Subcutaneous adipose tissue (tissue), 4 donors: ENCODE data around the gene ASPA. TPM values are rescaled to one million over a fixed set of nuclear protein-coding genes. Genes with fewer than 3 reads are reported as not detected.

ENCODE experiments used
- total RNA-seq, 4 donors: library from RNA; depleted of rRNA; stranded (reverse); fragments of >200 nt; gene quantifications; one replicate each; pipeline ENCODE4 v1.1.0, GENCODE V29; 2016
- TF ChIP-seq, protein P1 (sequence below): fragments of 450-650 bp; IDR thresholded peaks from one replicate; pipeline ENCODE4 v1.5.1; 2016; ENCODE audit warnings: low read depth, mild to moderate bottlenecking, control low read depth, antibody characterized with exemption, moderate library complexity

Gene ASPA
- total RNA-seq, 4 donors from 2014 or later: 3.4 to 6.6 (median 5.6) TPM

DNA sequence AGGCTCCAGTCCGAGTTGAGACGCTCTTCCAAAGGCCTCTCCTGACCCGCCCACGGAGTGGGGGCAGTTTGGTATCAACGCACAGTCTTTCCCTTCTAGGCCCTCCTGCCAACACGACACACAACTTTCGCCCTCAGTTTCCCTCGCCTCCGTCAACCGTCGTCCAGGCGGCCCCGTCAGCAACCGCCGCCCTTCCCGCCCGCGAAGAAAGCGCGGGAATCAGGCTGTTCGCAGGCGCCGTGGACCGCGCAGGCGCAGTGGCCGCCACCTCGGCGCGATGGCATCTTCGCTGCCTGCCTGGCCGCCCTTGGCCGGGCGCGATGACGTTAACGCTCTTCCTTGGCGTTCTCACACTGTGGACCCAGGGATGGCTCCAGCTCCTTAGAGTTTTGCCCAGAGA lies 4.2 kb upstream of the ASPA start, which contains the start of gene SPATA22:
Gene SPATA22 (minus strand): TSS at position 221 of the 400 bp plus-strand sequence. CDS start 2,494 bp downstream, outside the sequence.
- TF ChIP-seq, protein P1, sequence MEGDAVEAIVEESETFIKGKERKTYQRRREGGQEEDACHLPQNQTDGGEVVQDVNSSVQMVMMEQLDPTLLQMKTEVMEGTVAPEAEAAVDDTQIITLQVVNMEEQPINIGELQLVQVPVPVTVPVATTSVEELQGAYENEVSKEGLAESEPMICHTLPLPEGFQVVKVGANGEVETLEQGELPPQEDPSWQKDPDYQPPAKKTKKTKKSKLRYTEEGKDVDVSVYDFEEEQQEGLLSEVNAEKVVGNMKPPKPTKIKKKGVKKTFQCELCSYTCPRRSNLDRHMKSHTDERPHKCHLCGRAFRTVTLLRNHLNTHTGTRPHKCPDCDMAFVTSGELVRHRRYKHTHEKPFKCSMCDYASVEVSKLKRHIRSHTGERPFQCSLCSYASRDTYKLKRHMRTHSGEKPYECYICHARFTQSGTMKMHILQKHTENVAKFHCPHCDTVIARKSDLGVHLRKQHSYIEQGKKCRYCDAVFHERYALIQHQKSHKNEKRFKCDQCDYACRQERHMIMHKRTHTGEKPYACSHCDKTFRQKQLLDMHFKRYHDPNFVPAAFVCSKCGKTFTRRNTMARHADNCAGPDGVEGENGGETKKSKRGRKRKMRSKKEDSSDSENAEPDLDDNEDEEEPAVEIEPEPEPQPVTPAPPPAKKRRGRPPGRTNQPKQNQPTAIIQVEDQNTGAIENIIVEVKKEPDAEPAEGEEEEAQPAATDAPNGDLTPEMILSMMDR: no peak

DNA sequence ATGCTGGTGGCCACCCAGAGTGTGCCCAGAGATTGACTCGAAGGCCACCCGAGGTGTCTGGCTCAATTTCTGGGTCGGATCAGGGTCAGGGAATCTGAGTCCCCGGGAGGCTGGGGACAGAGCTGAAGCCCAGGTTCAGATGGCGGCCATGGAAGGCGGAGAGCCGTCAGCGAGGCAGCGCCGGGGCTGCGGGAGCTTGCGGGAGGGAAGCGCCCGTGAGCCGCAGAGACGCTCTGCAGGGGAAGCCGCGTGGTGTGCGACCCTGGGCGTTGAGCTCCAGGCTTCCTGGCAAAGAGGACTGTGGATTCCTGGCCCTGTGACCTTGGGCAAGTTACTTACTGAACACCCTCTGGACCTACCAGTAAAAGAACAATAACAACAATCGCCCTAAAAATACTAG lies 3.7 kb upstream of the ASPA start:
- TF ChIP-seq, protein P1: no peak

DNA sequence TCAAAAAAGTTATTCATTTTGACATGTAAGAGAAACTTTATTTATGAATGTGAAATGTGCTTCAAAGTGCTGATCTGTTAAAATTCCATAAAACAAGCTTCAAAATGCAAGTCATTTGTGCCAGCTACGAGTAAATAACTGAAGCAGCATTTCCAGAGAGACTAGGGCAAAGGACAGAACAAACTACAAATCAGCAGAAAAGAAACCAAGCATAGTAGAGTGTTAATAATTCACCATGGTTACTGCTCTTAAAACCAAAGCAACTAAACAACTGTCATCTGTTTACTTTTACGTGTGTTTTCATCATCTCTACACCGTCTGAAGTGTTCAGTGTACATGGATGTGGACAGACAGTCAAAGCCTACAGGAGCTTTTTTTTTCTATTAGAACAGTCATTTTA lies 1.6 kb upstream of the ASPA start:
- TF ChIP-seq, protein P1: no peak

DNA sequence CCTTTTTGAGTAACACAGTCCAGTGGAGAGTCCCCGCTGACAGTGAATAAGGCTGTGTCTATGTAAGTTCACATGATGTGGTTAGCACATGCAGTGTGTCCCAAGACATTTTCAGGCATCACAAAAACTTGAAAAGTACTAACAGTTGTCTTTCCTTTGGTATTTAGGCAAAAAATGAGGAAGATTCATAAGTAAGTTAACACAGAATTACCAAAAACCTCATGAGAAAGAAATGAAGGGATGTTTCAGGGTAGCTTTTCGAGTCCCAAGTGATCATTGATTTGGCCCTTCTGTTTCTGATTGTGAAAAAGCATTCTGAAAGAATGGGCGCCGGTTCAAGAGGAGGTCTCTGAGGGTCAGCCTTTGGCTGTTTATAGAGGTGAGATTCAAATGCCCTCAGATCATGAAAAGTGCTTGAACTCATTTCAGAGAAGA lies 529 bp upstream of the ASPA start:
- TF ChIP-seq, protein P1: no peak

DNA sequence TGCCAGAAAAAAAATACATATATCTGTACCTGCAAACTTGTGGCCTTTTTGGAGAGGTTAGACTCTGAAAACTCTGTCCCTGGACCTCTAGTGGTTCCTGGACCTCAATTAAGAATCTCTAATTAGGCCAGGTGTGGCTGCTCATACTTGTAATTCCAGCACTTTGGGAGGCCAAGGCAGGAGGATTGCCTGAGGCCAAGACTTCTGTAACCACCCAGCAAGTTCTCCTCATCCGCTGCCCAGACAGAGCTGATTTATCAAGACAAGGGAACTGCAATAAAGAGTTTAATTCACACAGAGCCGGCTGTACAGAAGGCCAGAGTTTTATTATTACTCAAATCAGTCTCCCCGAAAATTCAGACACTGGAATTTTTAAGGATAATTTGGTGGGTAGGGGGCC lies 4.2 kb downstream of the ASPA start:
- TF ChIP-seq, protein P1: no peak

DNA sequence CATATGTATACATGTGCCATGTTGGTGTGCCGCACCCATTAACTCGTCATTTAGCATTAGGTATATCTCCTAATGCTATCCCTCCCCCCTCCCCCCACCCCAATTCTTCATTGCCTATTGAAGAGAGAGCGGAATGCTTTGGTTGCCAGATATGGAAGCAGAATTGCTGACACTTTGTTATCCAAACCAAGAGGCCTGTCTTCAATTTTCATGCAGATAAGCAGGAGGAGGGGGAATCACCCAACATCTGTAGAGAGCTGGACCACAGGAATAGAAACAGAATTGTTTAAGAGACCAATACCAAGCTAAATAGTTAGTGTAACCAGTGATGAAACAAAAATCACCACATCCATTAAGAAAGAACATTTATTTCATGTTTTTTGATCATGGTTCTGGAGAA lies 7.1 kb downstream of the ASPA start:
- TF ChIP-seq, protein P1: no peak

DNA sequence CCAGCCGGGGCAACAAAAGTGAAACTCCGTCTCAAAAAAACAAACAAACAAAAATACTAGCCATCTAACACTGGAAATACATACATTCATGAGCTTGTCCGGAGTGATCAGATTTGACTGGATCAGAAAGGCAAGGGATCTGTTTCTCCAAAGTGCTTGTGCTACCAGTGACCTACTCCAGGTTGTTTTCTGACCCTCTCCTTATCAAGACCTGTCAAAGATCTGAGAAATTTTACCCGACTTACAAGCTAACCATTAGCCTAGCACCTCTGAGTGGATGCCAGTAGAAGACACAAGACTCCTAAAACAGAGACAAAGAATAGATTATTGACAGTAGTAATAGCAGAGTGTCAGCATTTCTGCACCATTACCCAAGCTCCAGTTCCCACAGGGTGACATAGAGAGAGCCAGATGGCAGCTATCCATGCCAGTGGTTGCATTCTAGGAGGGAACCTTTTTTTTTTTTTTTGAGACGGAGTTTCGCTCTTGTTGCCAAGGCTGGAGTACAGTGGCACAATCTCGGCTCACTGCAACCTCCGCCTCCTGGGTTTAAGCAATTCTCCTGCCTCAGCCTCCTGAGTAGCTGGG lies 9.8 kb downstream of the ASPA start:
- TF ChIP-seq, protein P1: no peak
